Measurements from ENCODE around the gene SETBP1. TPM values are rescaled to one million over a fixed set of nuclear protein-coding genes. Genes with fewer than 3 reads are reported as not detected.

Gene SETBP1
- total and polyA plus RNA-seq, 2 of the 8 experiments (the other 6 are each of a cell fraction or from before 2014, with no cell fraction given): 2.0 to 6.5 TPM

GRCh38 chr18:44744161-44745121 lies 63.8 kb downstream of the SETBP1 start:
- peak overlapping the region; percentile 69; the same call in 1 of the 2 replicates for H4K8ac ChIP-seq (ENCODE audit: extremely low read depth, insufficient read depth, low read length)
- no peak overlapping the region for H3K27ac ChIP-seq (ENCODE audit: low read depth, low read length)
- no peak overlapping the region for H3K4ac ChIP-seq (replicated peaks; ENCODE audit: insufficient read length, low read depth, low read length)
- 0 out of 2 replicates have a peak overlapping the region, but pooled peaks have one; percentile 1 for H2BK15ac ChIP-seq (ENCODE audit: low read length)
- H3K79me1 ChIP-seq (ENCODE audit: low read depth, low read length): no peaks in the 10 kb centered on the region
- H2BK5ac ChIP-seq (ENCODE audit: low read depth, low read length): peak overlapping the region; percentile 35; the same call in 1 of the 2 replicates
- H3K4me1 ChIP-seq (replicated peaks in 1 of 4; ENCODE audit: control insufficient read depth in 3 of 4, insufficient read depth in 4 of 4, low read length in 3 of 4): peaks cover 8 to 20% (median 14%) of the 10 kb centered on the region in 4 experiments
- H3K23me2 ChIP-seq (ENCODE audit: low read depth, low read length): peaks cover 3% of the 10 kb centered on the region; the same call in 1 of the 2 replicates
- FAIRE-seq (no peak), DNase-seq (ENCODE audit: low read depth in 1 of 2, low spot score in 2 of 2) (peak in 1 of 2 experiments; percentile 63)
- ChIA-PET POLR2A (ENCODE audit: partially characterized antibody) (no interaction called here), CTCF (ENCODE audit: partially characterized antibody) (interaction anchor here (0.6 to 0.9 kb wide), 2 partner anchors 10 to 82 kb away, joined by 3 read pairs; no protein-coding TSS in a partner anchor)
- no peak overlapping the region for H3K56ac ChIP-seq (replicated peaks; ENCODE audit: insufficient read length, low read depth, low read length)
- peak overlapping the region in 3 of 4 experiments; percentile 24 to 44 (median 27); a peak in 7 of 8 replicates for H3K4me3 ChIP-seq (ENCODE audit: extremely low read depth in 1 of 4, insufficient read depth in 2 of 4, low read depth in 3 of 4, low read length in 4 of 4)
- no peaks in the 10 kb centered on the region for H3K9me3 ChIP-seq (ENCODE audit: insufficient read depth in 2 of 2, low read depth in 1 of 2, low read length in 1 of 2)
- no peak overlapping the region for H2AK5ac ChIP-seq (ENCODE audit: low read depth, low read length)
- no peaks in the 10 kb centered on the region for H3K79me2 ChIP-seq (ENCODE audit: control insufficient read depth in 1 of 2, insufficient read depth in 2 of 2, low read length in 2 of 2)
- H3K4me2 ChIP-seq (ENCODE audit: insufficient read depth in 1 of 2, low read depth in 2 of 2, low read length in 2 of 2): peak overlapping the region; percentile 58 to 68
- no peak overlapping the region for H4K91ac ChIP-seq (replicated peaks; ENCODE audit: insufficient read length, low read length)
- H3K36me3 ChIP-seq (ENCODE audit: control insufficient read depth in 2 of 4, insufficient read depth in 4 of 4, low read length in 3 of 4): no peaks in the 10 kb centered on the region
- H3K23ac ChIP-seq (ENCODE audit: insufficient read length): no peak overlapping the region
- H3K9ac ChIP-seq (replicated peaks in 1 of 4; ENCODE audit: extremely low read depth in 1 of 4, low read depth in 3 of 4, low read length in 3 of 4): no peak overlapping the region
- H3K27me3 ChIP-seq (replicated peaks in 1 of 4; ENCODE audit: control insufficient read depth in 3 of 4, extremely low read depth in 1 of 4, insufficient read depth in 3 of 4, low read length in 3 of 4): no peaks in the 10 kb centered on the region; a peak in 2 of 7 replicates
- H2AFZ ChIP-seq (ENCODE audit: low read length): peak overlapping the region; percentile 42; the same call in 1 of the 2 replicates
- H3K14ac ChIP-seq (ENCODE audit: insufficient read length): no peak overlapping the region
- no peaks in the 10 kb centered on the region for H4K20me1 ChIP-seq (replicated peaks in 1 of 2; ENCODE audit: control insufficient read depth in 1 of 2, insufficient read depth in 2 of 2, low read length in 2 of 2)
- H2BK120ac ChIP-seq (replicated peaks; ENCODE audit: low read depth, low read length): no peak overlapping the region
- peak overlapping the region; percentile 80; the same call in 1 of the 2 replicates for H2BK12ac ChIP-seq (ENCODE audit: low read depth, low read length)
- no peak overlapping the region; the same call in 1 of the 2 replicates for H3K18ac ChIP-seq (ENCODE audit: extremely low read depth, low read length)
- 29% methylated on average over 49 of the region's 50 CpGs; no CpG with 5 or more reads in 1 of the 2 experiments for WGBS, 2 experiments (ENCODE audit: extremely low coverage in 1 of 2, insufficient coverage in 1 of 2, insufficient read length in 1 of 2, insufficient replicate concordance in 2 of 2, low coverage in 1 of 2, low lambda C conversion rate in 2 of 2, missing lambda C conversion rate in 1 of 2)
- H2BK20ac ChIP-seq (ENCODE audit: low read length): peak overlapping the region; percentile 64; the same call in 1 of the 2 replicates
- H4K5ac ChIP-seq (ENCODE audit: insufficient read length, low read depth, low read length): peak overlapping the region; percentile 31
- TF ChIP-seq HDAC2 (IDR thresholded peaks at IDR 0.05; ENCODE audit: borderline replicate concordance in 1 of 2, low read depth in 2 of 2, low read length in 2 of 2): 0 out of 4 replicates have a peak, but pooled peaks have one; percentile 5 to 65
- peak; percentile 37 for TF ChIP-seq KDM4A (IDR thresholded peaks at IDR 0.05; ENCODE audit: low read depth, low read length, severe bottlenecking)
- TF ChIP-seq MAX (IDR thresholded peaks at IDR 0.05): peak; percentile 55
- TF ChIP-seq RAD21 (IDR thresholded peaks at IDR 0.05 in 1 of 2, conservative IDR thresholded peaks at IDR 0.05 in 1 of 2; ENCODE audit: low read depth in 2 of 2, low read length in 2 of 2): peak in 1 of 2 experiments; percentile 0; a peak in 1 of 4 replicates
- TF ChIP-seq SAP30 (IDR thresholded peaks at IDR 0.05; ENCODE audit: insufficient read depth, insufficient replicate concordance, low read length): no peak
- no peak for TF ChIP-seq RNF2 (IDR thresholded peaks at IDR 0.05; ENCODE audit: borderline replicate concordance, low read depth, low read length, missing control alignments, poor library complexity, severe bottlenecking)

Data from H1 (cell line).